Heart left ventricle (tissue), 16 donors: ENCODE data around the gene TXNDC11. TPM values are rescaled to one million over a fixed set of nuclear protein-coding genes. Genes with fewer than 3 reads are reported as not detected.

Experiments
- ATAC-seq, 4 donors: fragments of 200-7000 bp; cut with Tn5 transposase; one replicate each; pipeline ENCODE4 v1.9.1; 2020 to 2022; ENCODE audit warnings: moderate library complexity in 4 of 4, mild to moderate bottlenecking in 3 of 4, moderate number of reproducible peaks in 1 of 4
- DNase-seq, 5 donors: peaks; one replicate each; pipeline ENCODE4 v3.0.0-alpha.2; 2020
- H3K27ac ChIP-seq, 12 donors: fragments of 200-600 bp; sonication (generic) in 4 of 12; one replicate each; pipeline versions ENCODE4 v1.5.0 to v1.8.0; 2016 to 2022; ENCODE audit warnings: mild to moderate bottlenecking in 2 of 12
- H3K27me3 ChIP-seq, 9 donors: fragments of 200-600 bp; sonication (generic) in 2 of 9; one replicate each; pipeline versions ENCODE4 v1.5.1 to v1.8.0; 2016 to 2022; ENCODE audit warnings: mild to moderate bottlenecking in 3 of 9
- H3K36me3 ChIP-seq, 9 donors: fragments of 200-600 bp; sonication (generic) in 2 of 9; one replicate each; pipeline versions ENCODE4 v1.5.0 to v1.8.0; 2018 to 2022; ENCODE audit warnings: mild to moderate bottlenecking in 2 of 9
- H3K4me1 ChIP-seq, 12 donors: fragments of 200-600 bp; sonication (generic) in 4 of 12; one replicate each; pipeline versions ENCODE4 v1.5.0 to v1.8.0; 2016 to 2022; ENCODE audit warnings: mild to moderate bottlenecking in 3 of 12
- H3K4me3 ChIP-seq, 12 donors: fragments of 200-600 bp; sonication (generic) in 4 of 12; one replicate each; pipeline versions ENCODE4 v1.5.0 to v1.8.0; 2017 to 2022; ENCODE audit warnings: mild to moderate bottlenecking in 9 of 12, moderate library complexity in 4 of 12
- H3K9me3 ChIP-seq, 12 donors: fragments of 200-600 bp; sonication (generic) in 4 of 12; one replicate each; pipeline versions ENCODE4 v1.5.0 to v1.8.0; 2016 to 2022; ENCODE audit warnings: mild to moderate bottlenecking in 1 of 12
- CTCF ChIP-seq, 12 donors: fragments of 200-600 bp; sonication (generic) in 4 of 12; IDR thresholded peaks; one replicate each; pipeline versions ENCODE4 v1.5.0 to v1.8.0; 2018 to 2022; ENCODE audit warnings: antibody characterized with exemption in 12 of 12, mild to moderate bottlenecking in 5 of 12
- POLR2A ChIP-seq, 2 donors: fragments of 450-650 bp; IDR thresholded peaks; one replicate each; pipeline ENCODE4 v1.6.1; 2017; ENCODE audit warnings: antibody characterized with exemption in 2 of 2, mild to moderate bottlenecking in 2 of 2, moderate library complexity in 2 of 2
- WGBS, 4 donors: extraction: QIAGEN DNeasy Blood & Tissue Kit in 2 of 4; methylation state at CpG; one replicate each; pipeline versions ENCODE4 v1.1.5 to v1.1.7; 2013 to 2018; 5-methylcytosine and 5-hydroxymethylcytosine counted together
- intact Hi-C, 10 donors: fragments of 100-400 bp; cut with DNase I; formaldehyde crosslinking; loops; one replicate each; pipeline versions ENCODE4 v1.11.1 to v1.14.2; 2022
- polyA plus RNA-seq, 2 donors: library from polyadenylated mRNA; stranded (reverse); fragments of 200-250 nt; gene quantifications; one replicate each; pipeline ENCODE4 v1.2.3, GENCODE V29; 2013
- total RNA-seq, 9 donors: library from RNA; depleted of rRNA in 2 of 9; stranded (reverse); fragments of >200 nt in 2 of 9; fragmentation: NEBNext Ultra II Directional in 3 of 9; extraction: Animal tissue kit (Norgen Biotek cat#: 25700) in 3 of 9; gene quantifications; one replicate each; pipeline versions ENCODE4 v1.1.0 to v1.2.4, GENCODE V29; 2016 to 2023
- donor health status: ischemic (EF 13 %, LVEDD 7.1; RV severe dilation, severe dysfunction).
- donor health status: healthy with polysubstance abuse.
- donor health status: DM: no; HTN: yes; CAD: no.
- donor health status: DM: no; HTN: no; CAD: no.
- donor health status: ischemic (EF 25% LVEDD 6.9; RV normal size, moderate dysfunction).
- donor health status: ischemic (EF 25% LVEDD 5.7; RV mildly dilated, moderate dysfunction).
- donor health status: healthy.
- donor health status: DM: yes; HTN: yes; CAD: no.
- donor health status: ischemic (EF 35%, LVEDD 5.7; RV mildly dilated, moderate dysfunction).
- donor health status: nonischemic (EF 11% LVEDD 7.7; RV severe dilation, severe dysfunction).
- donor health status: DM: yes; HTN: yes; CAD: no.
- donor health status: PGD.
- donor health status: ischemic (EF 29% LVEDD 5.4; RV normal size, mild dysfunction).
- donor health status: nonischemic (EF 23%, LVEDD 6.1; RV moderate dilation, normal function).

TXNDC11 gene
- total and polyA plus RNA-seq, 11 donors = 18.9 to 53.1 (median 25.9) TPM

GRCh38 chr16:11650641-11651591 is 91.7 kb downstream of the TXNDC11 start:
- DNase-seq = no peak
- Histone ChIP-seq H3K4me3 (no peak overlapping the region), H3K27ac (no peak overlapping the region), H3K36me3 (no peaks in the 10 kb centered on the region), H3K4me1 (no peaks in the 10 kb centered on the region), H3K27me3 (no peaks in the 10 kb centered on the region), H3K9me3 (no peaks in the 10 kb centered on the region)
- TF ChIP-seq CTCF (IDR thresholded peaks at IDR 0.05) (no peak), POLR2A (IDR thresholded peaks at IDR 0.05) (no peak)
- WGBS, 4 donors = 75 to 79% (median 78%) methylated on average over 15 to 18 of the region's 18 CpGs
- no peak for ATAC-seq
- intact Hi-C loops = loop anchor here in 1 of 10 donors (5.0 kb wide), 1 partner anchor 49 kb away; no protein-coding TSS in a partner anchor

- intact Hi-C loops = loop anchor here in 3 of 10 donors (10.0 kb wide), 4 partner anchors 64 to 124 kb away; partner anchors contain the start of gene LITAF (in 1 of the 3)
Measured at GRCh38 chr16:11649276-11649675, 93.4 kb downstream of the TXNDC11 start.

GRCh38 chr16:11642765-11643116 is 99.9 kb downstream of the TXNDC11 start:
- 49 to 53% (median 50%) methylated on average over 4 of the region's 4 CpGs for WGBS, 4 donors

More at GRCh38 chr16:11649276-11649675, 93.4 kb downstream of the TXNDC11 start:
- TF ChIP-seq CTCF (IDR thresholded peaks at IDR 0.05) = no peak
- no peak for TF ChIP-seq POLR2A (IDR thresholded peaks at IDR 0.05)
- ATAC-seq = no peak
- no peaks in the 10 kb centered on the region for H3K9me3 ChIP-seq
- WGBS, 4 donors = 79 to 87% (median 84%) methylated on average over 7 of the region's 7 CpGs
- no peak for DNase-seq
- H3K36me3 ChIP-seq = no peaks in the 10 kb centered on the region
- no peak overlapping the region for H3K4me3 ChIP-seq
- no peaks in the 10 kb centered on the region for H3K27me3 ChIP-seq
- no peak overlapping the region for H3K27ac ChIP-seq
- H3K4me1 ChIP-seq = no peaks in the 10 kb centered on the region

More at GRCh38 chr16:11642765-11643116, 99.9 kb downstream of the TXNDC11 start:
- H3K4me1 ChIP-seq = peaks cover 0 to 22% (median 14%) of the 10 kb centered on the region in 12 donors
- no peaks in the 10 kb centered on the region for H3K27me3 ChIP-seq
- intact Hi-C loops = loop anchor here (5.0 to 10.0 kb wide), 10 partner anchors 55 to 245 kb away; partner anchors contain the start of gene LITAF (in 3 of the 10)
- no peak overlapping the region for H3K4me3 ChIP-seq
- H3K27ac ChIP-seq = no peak overlapping the region
- DNase-seq (no peak), ATAC-seq (no peak)
- no peaks in the 10 kb centered on the region for H3K36me3 ChIP-seq
- TF ChIP-seq POLR2A (IDR thresholded peaks at IDR 0.05) = no peak
- TF ChIP-seq CTCF (IDR thresholded peaks at IDR 0.05) = no peak
- no peaks in the 10 kb centered on the region for H3K9me3 ChIP-seq
